Upper lobe of left lung (tissue), 6 donors: Measurements from ENCODE around the gene C11orf54. TPM values are rescaled to one million over a fixed set of nuclear protein-coding genes. Genes with fewer than 3 reads are reported as not detected.
A peak's percentile ranks its signal among the peaks of the same experiment; 100 is the strongest.

Source experiments
- ATAC-seq, 2 donors: fragments of 200-7000 bp; cut with Tn5 transposase; one replicate each; pipeline ENCODE4 v1.9.1; 2022; ENCODE audit warnings: mild to moderate bottlenecking in 2 of 2, moderate library complexity in 2 of 2; ENCODE audit not compliant: low FRiP score in 2 of 2
- DNase-seq, 2 donors: peaks; one replicate each; pipeline ENCODE4 v3.0.0-alpha.2; 2019 to 2020
- H3K27ac ChIP-seq, 4 donors: fragments of 200-600 bp; sonication (generic); one replicate each; pipeline ENCODE4 v1.5.1; 2016 to 2019
- H3K27me3 ChIP-seq, 4 donors: fragments of 200-600 bp; sonication (generic); one replicate each; pipeline ENCODE4 v1.5.1; 2017 to 2019
- H3K36me3 ChIP-seq, 4 donors: fragments of 200-600 bp; sonication (generic); one replicate each; pipeline ENCODE4 v1.5.1; 2016 to 2019
- H3K4me1 ChIP-seq, 4 donors: fragments of 200-600 bp; sonication (generic); one replicate each; pipeline ENCODE4 v1.5.1; 2018 to 2019
- H3K4me3 ChIP-seq, 4 donors: fragments of 200-600 bp; sonication (generic); one replicate each; pipeline ENCODE4 v1.5.1; 2017 to 2019; ENCODE audit warnings: mild to moderate bottlenecking in 2 of 4, moderate library complexity in 1 of 4
- H3K9me3 ChIP-seq, 4 donors: fragments of 200-600 bp; sonication (generic); one replicate each; pipeline ENCODE4 v1.5.1; 2018 to 2019
- EP300 ChIP-seq, 4 donors: sonication (generic); formaldehyde crosslinking; IDR thresholded peaks; one replicate each; pipeline ENCODE4 v1.5.1; 2017; ENCODE audit warnings: antibody characterized with exemption in 4 of 4, control low read depth in 2 of 4
- POLR2A ChIP-seq, 4 donors: fragments of 450-650 bp; IDR thresholded peaks; one replicate each; pipeline ENCODE4 v1.5.1; 2016 to 2017; ENCODE audit warnings: antibody characterized with exemption in 4 of 4, mild to moderate bottlenecking in 2 of 4
- POLR2AphosphoS5 ChIP-seq, 2 donors: sonication (generic); formaldehyde crosslinking; IDR thresholded peaks; one replicate each; pipeline ENCODE4 v1.5.1; 2017; ENCODE audit warnings: antibody characterized with exemption in 2 of 2
- whole genome bisulfite sequencing, 2 donors: methylation state at CpG; one replicate each; pipeline ENCODE4 v1.1.5; 2017 to 2018; 5-methylcytosine and 5-hydroxymethylcytosine counted together
- total RNA-seq, 6 donors: library from RNA; depleted of rRNA in 4 of 6; stranded (reverse); fragments of >200 nt in 4 of 6; gene quantifications; one replicate each; pipeline versions ENCODE4 v1.1.0 to v1.2.1, GENCODE V29; 2016 to 2021
- TF ChIP-seq, protein P1 (sequence below), 6 experiments: fragments of 450-650 bp in 4 of 6; fragments of 200-600 bp in 2 of 6; sonication (generic) in 2 of 6; IDR thresholded peaks; one replicate each; pipeline ENCODE4 v1.5.1; 2016 to 2019; ENCODE audit warnings: antibody characterized with exemption in 6 of 6
- donor health status: DM: no; HTN: no; CAD: no; lungs with moderate emphysema.
- donor health status: DM: no; HTN: yes; CAD: no; lungs with severe emphysema.

The C11orf54 gene
- total RNA-seq, 6 donors from 2014 or later, result 23.6 to 81.3 (median 39.8) TPM

DNA sequence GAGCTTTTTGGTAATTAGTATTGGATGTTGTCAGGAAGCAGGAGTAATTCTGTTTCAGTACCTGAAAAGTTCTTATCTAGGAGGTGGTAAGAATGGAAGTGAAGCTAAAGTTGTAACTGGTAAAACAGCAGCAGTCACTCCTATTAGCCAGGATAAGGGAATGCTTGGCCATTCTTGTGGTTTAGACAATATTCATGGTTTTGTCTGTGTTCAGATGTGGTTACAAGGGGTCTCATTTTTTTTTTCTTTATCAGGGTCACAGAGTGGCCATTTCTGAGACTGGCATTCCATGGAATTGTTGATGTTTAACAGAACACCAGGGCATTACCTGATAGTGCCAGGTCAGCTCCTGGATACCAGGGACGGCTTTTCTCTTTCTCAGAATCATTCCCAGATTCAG, 24.0 kb upstream of the C11orf54 start:
- 96 to 100% methylated on average over 1 of the region's 1 CpG for WGBS, 2 donors
- H3K36me3 ChIP-seq, result peaks cover 0 to 42% (median 10%) of the 10 kb centered on the region in 4 donors
- no peak for ATAC-seq
- TF ChIP-seq, protein P1, sequence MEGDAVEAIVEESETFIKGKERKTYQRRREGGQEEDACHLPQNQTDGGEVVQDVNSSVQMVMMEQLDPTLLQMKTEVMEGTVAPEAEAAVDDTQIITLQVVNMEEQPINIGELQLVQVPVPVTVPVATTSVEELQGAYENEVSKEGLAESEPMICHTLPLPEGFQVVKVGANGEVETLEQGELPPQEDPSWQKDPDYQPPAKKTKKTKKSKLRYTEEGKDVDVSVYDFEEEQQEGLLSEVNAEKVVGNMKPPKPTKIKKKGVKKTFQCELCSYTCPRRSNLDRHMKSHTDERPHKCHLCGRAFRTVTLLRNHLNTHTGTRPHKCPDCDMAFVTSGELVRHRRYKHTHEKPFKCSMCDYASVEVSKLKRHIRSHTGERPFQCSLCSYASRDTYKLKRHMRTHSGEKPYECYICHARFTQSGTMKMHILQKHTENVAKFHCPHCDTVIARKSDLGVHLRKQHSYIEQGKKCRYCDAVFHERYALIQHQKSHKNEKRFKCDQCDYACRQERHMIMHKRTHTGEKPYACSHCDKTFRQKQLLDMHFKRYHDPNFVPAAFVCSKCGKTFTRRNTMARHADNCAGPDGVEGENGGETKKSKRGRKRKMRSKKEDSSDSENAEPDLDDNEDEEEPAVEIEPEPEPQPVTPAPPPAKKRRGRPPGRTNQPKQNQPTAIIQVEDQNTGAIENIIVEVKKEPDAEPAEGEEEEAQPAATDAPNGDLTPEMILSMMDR (IDR thresholded peaks at IDR 0.05), result no peak
- no peak for TF ChIP-seq POLR2AphosphoS5 (IDR thresholded peaks at IDR 0.05)
- TF ChIP-seq EP300 (IDR thresholded peaks at IDR 0.05), result no peak
- TF ChIP-seq POLR2A (IDR thresholded peaks at IDR 0.05), result no peak
- H3K9me3 ChIP-seq, result no peaks in the 10 kb centered on the region
- no peak overlapping the region for H3K4me3 ChIP-seq
- H3K27me3 ChIP-seq, result no peaks in the 10 kb centered on the region
- DNase-seq, result no peak
- peaks cover 0 to 12% (median 0%) of the 10 kb centered on the region in 4 donors for H3K4me1 ChIP-seq
- H3K27ac ChIP-seq, result peak overlapping the region in 2 of 4 donors; percentile 35 to 59

DNA sequence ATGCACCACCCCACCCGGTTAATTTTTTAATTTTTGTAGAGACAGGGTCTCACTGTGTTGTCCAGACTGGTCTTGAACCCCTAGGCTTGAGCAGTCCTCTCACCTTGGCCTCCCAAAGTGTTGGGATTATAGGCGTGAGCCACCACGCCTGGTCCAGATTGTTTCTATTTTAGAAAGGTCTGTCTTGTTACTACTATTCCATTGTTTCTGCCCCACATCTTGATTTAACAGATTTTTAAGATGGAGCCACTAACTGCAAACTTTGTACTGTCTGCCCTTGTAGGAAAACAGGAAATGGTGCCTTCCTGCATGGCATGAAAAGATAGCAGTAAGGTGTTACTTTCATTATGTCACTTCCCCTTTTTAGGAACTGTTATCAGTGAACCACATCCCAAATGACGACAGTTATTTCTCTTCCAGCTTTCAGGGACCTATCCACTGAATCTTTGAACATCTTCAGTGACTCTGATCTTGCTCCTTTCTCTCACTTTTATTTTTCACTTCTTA, 23.4 kb upstream of the C11orf54 start:
- peaks cover 0 to 12% (median 0%) of the 10 kb centered on the region in 4 donors for H3K4me1 ChIP-seq
- peak overlapping the region in 3 of 4 donors; percentile 35 to 59 (median 48) for H3K27ac ChIP-seq
- DNase-seq (no peak), ATAC-seq (no peak)
- TF ChIP-seq POLR2AphosphoS5 (IDR thresholded peaks at IDR 0.05), result peak in 1 of 2 donors; percentile 52
- TF ChIP-seq EP300 (IDR thresholded peaks at IDR 0.05), result peak in 2 of 4 donors; percentile 84 to 89
- no peak for TF ChIP-seq POLR2A (IDR thresholded peaks at IDR 0.05)
- TF ChIP-seq, protein P1 (IDR thresholded peaks at IDR 0.05), result no peak
- H3K36me3 ChIP-seq, result peaks cover 0 to 45% (median 13%) of the 10 kb centered on the region in 4 donors
- no peak overlapping the region for H3K4me3 ChIP-seq
- WGBS, 2 donors, result 59 to 61% methylated on average over 4 of the region's 4 CpGs
- no peaks in the 10 kb centered on the region for H3K27me3 ChIP-seq
- no peaks in the 10 kb centered on the region for H3K9me3 ChIP-seq

DNA sequence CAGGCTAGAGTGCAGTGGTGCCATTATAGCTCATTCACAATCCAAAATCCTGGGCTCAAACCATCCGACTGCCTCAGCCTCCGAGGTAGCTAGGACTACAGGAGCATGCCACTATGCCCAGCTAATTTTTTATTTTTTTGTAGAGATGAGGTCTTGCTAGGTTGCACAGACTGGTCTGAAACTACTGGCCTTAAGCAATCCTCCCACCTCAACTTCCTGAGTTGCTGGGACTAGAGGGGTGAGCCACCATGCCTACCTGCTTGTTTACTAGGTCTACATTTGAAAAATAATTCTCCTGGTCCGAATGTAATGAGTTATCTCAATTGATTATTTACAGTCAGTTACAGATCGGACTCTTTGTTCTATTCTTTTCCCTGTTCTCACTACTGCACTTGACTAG, 22.2 kb upstream of the C11orf54 start:
- peaks cover 0 to 12% (median 0%) of the 10 kb centered on the region in 4 donors for H3K4me1 ChIP-seq
- H3K27me3 ChIP-seq, result no peaks in the 10 kb centered on the region
- TF ChIP-seq EP300 (IDR thresholded peaks at IDR 0.05), result no peak
- TF ChIP-seq POLR2A (IDR thresholded peaks at IDR 0.05), result no peak
- no peak for TF ChIP-seq POLR2AphosphoS5 (IDR thresholded peaks at IDR 0.05)
- TF ChIP-seq, protein P1 (IDR thresholded peaks at IDR 0.05), result no peak
- H3K36me3 ChIP-seq, result peaks cover 0 to 40% (median 17%) of the 10 kb centered on the region in 4 donors
- no peak overlapping the region for H3K27ac ChIP-seq
- 93 to 95% methylated on average over 4 of the region's 4 CpGs for WGBS, 2 donors
- ATAC-seq (no peak), DNase-seq (no peak)
- no peaks in the 10 kb centered on the region for H3K9me3 ChIP-seq
- H3K4me3 ChIP-seq, result no peak overlapping the region

DNA sequence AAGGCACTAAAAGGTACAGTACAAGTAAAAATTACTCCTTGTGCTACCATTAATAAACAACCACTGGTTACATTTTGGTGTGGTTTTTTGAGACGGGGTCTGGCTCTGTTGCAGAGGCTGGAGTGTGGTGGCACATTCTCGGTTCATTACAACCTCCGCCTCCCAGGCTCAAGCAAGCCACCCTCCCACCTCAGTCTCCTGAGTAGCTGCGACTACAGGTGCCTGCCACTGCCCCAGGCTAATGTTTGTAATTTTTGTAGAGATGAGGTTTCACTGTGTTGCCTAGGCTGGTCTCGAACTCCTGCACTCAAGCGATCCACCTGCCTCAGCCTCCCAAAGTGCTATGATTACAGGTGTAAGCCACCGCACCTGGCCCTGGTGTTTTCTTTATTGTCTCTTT, 20.9 kb upstream of the C11orf54 start:
- Histone ChIP-seq H3K36me3 (peaks cover 0 to 44% (median 16%) of the 10 kb centered on the region in 4 donors), H3K4me3 (no peak overlapping the region), H3K9me3 (no peaks in the 10 kb centered on the region), H3K4me1 (peaks cover 0 to 12% (median 0%) of the 10 kb centered on the region in 4 donors), H3K27ac (no peak overlapping the region), H3K27me3 (no peaks in the 10 kb centered on the region)
- no peak for TF ChIP-seq POLR2A (IDR thresholded peaks at IDR 0.05)
- no peak for TF ChIP-seq EP300 (IDR thresholded peaks at IDR 0.05)
- TF ChIP-seq, protein P1 (IDR thresholded peaks at IDR 0.05), result no peak
- no peak for TF ChIP-seq POLR2AphosphoS5 (IDR thresholded peaks at IDR 0.05)
- 94 to 96% methylated on average over 7 of the region's 7 CpGs for WGBS, 2 donors
- ATAC-seq (no peak), DNase-seq (no peak)

DNA sequence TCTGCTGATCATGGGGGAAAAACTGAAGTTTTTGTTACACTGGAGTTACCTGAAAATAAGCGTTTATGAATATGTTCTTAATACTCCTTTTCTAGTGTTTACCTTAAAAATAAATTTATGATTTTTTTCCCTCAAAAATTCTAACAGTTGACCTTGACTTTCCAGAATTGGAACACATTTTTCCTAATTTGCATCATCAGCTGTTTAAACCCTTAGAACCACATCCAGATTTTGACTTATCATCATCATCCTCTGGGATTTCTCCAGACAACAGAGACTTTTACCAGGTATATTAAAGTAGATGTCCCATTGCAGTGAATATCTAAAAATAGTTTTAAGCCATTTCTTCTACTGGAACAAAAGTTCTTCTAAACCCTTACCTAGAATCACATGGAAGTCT, 17.4 kb upstream of the C11orf54 start:
- H3K27ac ChIP-seq, result no peak overlapping the region
- H3K9me3 ChIP-seq, result no peaks in the 10 kb centered on the region
- no peak for ATAC-seq
- TF ChIP-seq EP300 (IDR thresholded peaks at IDR 0.05) (no peak), POLR2AphosphoS5 (IDR thresholded peaks at IDR 0.05) (no peak), POLR2A (IDR thresholded peaks at IDR 0.05) (no peak)
- TF ChIP-seq, protein P1 (IDR thresholded peaks at IDR 0.05), result no peak
- WGBS, 2 donors, result 93 to 98% methylated on average over 1 of the region's 1 CpG
- H3K27me3 ChIP-seq, result no peaks in the 10 kb centered on the region
- H3K4me3 ChIP-seq, result no peak overlapping the region
- H3K4me1 ChIP-seq, result no peaks in the 10 kb centered on the region
- peaks cover 7 to 67% (median 24%) of the 10 kb centered on the region in 4 donors for H3K36me3 ChIP-seq
- no peak for DNase-seq
